Psoas muscle (tissue), 8 donors: ENCODE results near the gene SLC30A3. TPM values are rescaled to one million over a fixed set of nuclear protein-coding genes. Genes with fewer than 3 reads are reported as not detected.

Experiments
- ATAC-seq, 4 donors: fragments of 200-7000 bp; cut with Tn5 transposase; one replicate each; pipeline ENCODE4 v1.9.1; 2020; ENCODE audit warnings: moderate library complexity in 3 of 4, mild to moderate bottlenecking in 2 of 4
- DNase-seq, 2 donors: peaks; one replicate each; pipeline ENCODE4 v3.0.0-alpha.2; 2020
- H3K27ac ChIP-seq: fragments of 200-600 bp; one replicate; pipeline ENCODE4 v1.8.0; 2022
- H3K27me3 ChIP-seq, 3 donors: fragments of 200-600 bp in 1 of 3; one replicate each; pipeline versions ENCODE4 v1.6.1 to v1.8.0; 2013 to 2022; ENCODE audit warnings: low read length in 2 of 3, mild to moderate bottlenecking in 2 of 3, moderate library complexity in 1 of 3; ENCODE audit not compliant: insufficient read depth in 3 of 3
- H3K36me3 ChIP-seq, 2 donors: fragments of 200-600 bp in 1 of 2; one replicate each; pipeline versions ENCODE4 v1.6.1 to v1.8.0; 2013 to 2022; ENCODE audit warnings: low read depth in 1 of 2, mild to moderate bottlenecking in 1 of 2, moderate library complexity in 1 of 2; ENCODE audit not compliant: insufficient read depth in 1 of 2
- H3K4me1 ChIP-seq: fragments of 200-600 bp; one replicate; pipeline ENCODE4 v1.8.0; 2022
- H3K4me3 ChIP-seq: fragments of 200-600 bp; one replicate; pipeline ENCODE4 v1.8.0; 2022; ENCODE audit warnings: mild to moderate bottlenecking
- H3K9me3 ChIP-seq: fragments of 200-600 bp; one replicate; pipeline ENCODE4 v1.8.0; 2022
- CTCF ChIP-seq: fragments of 200-600 bp; IDR thresholded peaks from one replicate; pipeline ENCODE4 v1.8.0; 2022; ENCODE audit warnings: antibody characterized with exemption
- WGBS, 3 donors: extraction: QIAGEN DNeasy Blood & Tissue Kit; methylation state at CpG; one replicate each; pipeline versions ENCODE4 v1.1.6 to v1.1.7; 2013; 5-methylcytosine and 5-hydroxymethylcytosine counted together
- intact Hi-C, 2 donors: fragments of 100-400 bp; cut with DNase I; formaldehyde crosslinking; loops; one replicate each; pipeline versions ENCODE4 v1.11.0 to v1.14.2; 2022
- polyA plus RNA-seq, 3 donors: library from polyadenylated mRNA; stranded (reverse); fragments of 200-250 nt; gene quantifications; one replicate each; pipeline ENCODE4 v1.2.3, GENCODE V29; 2013
- total RNA-seq, 4 donors: library from RNA; stranded (reverse); fragmentation: NEBNext Ultra II Directional in 2 of 4; extraction: Animal tissue kit (Norgen Biotek cat#: 25700) in 2 of 4; gene quantifications; one replicate each; pipeline versions ENCODE4 v1.2.1 to v1.2.4, GENCODE V29; 2021 to 2023
- donor health status: healthy with polysubstance abuse.
- donor health status: DM: no; HTN: no; CAD: no; lungs with moderate emphysema.
- donor health status: Bipolar disorder and iron deficiency.
- donor health status: healthy.
- donor health status: DM: yes; HTN: yes; CAD: no.
- donor health status: DM: no; HTN: no; CAD: no.
- donor health status: DM: no; HTN: no; CAD: no.
- donor health status: DM: yes; HTN: yes; CAD: no.

SLC30A3 gene
- total and polyA plus RNA-seq, 7 donors: 0.03 to 0.92 (median 0.13) TPM; not detected in 1

DNA sequence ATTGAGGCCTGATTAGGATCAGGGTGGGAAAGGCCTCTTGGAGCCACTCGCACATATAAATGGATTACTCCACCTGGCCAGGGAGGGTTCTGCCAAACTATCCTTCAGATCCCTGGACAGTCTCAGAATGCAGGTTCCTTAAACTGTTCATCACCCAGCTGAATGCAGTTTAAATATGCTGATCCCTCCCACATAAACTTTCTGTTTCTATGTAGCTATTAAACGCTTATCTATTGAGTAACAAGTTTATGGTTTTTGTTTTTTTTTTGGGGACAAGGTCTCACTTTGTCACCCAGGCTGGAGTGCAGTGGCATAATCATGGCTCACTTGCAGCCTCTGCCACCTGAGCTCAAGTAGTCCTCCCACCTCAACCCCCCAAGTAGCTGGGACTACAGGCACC lies 43.8 kb downstream of the SLC30A3 start:
- H3K4me3 ChIP-seq: no peak overlapping the region
- DNase-seq: no peak
- H3K36me3 ChIP-seq: peaks cover 14 to 91% of the 10 kb centered on the region in 2 donors
- H3K27ac ChIP-seq: no peak overlapping the region
- H3K9me3 ChIP-seq: no peaks in the 10 kb centered on the region
- intact Hi-C loops: loop anchor here in 1 of 2 donors (5.0 kb wide), 1 partner anchor 58 kb away; the partner anchor contains the start of gene DNAJC5G
- ATAC-seq: no peak
- no peaks in the 10 kb centered on the region for H3K27me3 ChIP-seq
- no peak for TF ChIP-seq CTCF
- 87 to 95% (median 92%) methylated on average over 2 of the region's 2 CpGs for WGBS, 3 donors
- peaks cover 10% of the 10 kb centered on the region for H3K4me1 ChIP-seq

DNA sequence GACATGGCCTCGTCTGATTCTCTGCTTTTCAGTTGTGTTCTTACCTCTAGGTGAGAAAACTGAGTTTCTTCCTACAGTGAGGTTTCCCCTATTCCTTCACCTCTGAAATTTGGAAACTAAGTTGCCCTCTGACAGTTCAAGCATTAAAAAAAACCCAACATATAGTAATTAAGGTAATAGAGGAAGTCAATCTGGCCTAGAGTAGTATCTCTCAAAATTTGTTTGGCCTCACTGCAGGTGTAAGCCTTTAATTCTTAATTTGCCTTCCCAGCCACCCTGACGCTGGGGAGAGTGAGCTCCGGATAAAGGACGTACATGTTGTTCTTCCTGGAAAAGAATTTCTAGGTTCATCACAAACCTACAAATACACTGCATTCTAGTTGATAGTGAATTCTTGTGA lies 44.2 kb downstream of the SLC30A3 start:
- Histone ChIP-seq H3K9me3 (no peaks in the 10 kb centered on the region), H3K4me3 (no peak overlapping the region), H3K4me1 (peaks cover 14% of the 10 kb centered on the region), H3K27me3 (no peaks in the 10 kb centered on the region), H3K27ac (no peak overlapping the region), H3K36me3 (peaks cover 9 to 91% of the 10 kb centered on the region in 2 donors)
- DNase-seq: no peak
- intact Hi-C loops: loop anchor here in 1 of 2 donors (5.0 kb wide), 1 partner anchor 59 kb away; the partner anchor contains the start of gene DNAJC5G
- ATAC-seq: no peak
- TF ChIP-seq CTCF: no peak
- WGBS, 3 donors: 83 to 95% (median 85%) methylated on average over 4 of the region's 4 CpGs

DNA sequence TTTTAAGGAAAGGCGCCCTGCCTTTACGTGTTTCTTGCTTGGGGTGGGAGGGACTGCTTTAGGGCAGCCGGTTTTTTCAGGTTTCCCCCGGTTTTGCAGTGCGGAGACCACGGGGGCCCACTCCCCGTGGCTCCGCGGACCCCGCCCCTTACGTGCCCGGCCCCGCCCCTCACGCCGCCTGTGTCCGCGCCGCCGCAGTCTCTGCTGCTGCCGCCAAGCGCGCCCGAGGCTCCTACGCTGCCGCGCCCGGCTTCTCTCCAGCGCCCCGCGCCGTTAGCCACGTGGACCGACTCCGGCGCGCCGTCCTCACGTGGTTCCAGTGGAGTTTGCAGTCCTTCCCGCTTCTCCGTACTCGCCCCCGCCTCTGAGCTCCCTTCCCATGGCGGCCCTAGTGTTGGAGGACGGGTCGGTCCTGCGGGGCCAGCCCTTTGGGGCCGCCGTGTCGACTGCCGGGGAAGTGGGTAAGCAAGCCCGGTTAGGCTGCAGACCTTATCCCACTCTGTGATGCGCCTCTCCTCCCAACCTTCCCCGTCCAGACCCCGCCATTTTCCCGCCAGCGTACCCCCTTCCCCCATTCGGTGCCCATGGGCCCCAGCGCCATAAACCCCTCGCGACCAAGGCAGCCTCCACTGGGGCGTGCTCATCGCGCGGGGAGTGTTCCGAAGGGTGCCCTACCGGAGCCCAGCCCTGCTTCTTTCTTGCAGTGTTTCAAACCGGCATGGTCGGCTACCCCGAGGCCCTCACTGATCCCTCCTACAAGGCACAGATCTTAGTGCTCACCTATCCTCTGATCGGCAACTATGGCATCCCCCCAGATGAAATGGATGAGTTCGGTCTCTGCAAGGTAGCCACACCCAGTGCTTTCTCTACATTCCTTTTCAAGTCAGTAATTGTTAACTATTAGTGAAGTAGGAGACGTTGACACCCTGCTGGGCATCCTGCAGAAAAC lies 45.4 kb downstream of the SLC30A3 start, which contains the start of gene CAD:
CAD (plus strand) TSS at position 197 of the 949 bp plus-strand sequence; CDS start at position 380, 183 bp downstream.
- H3K27me3 ChIP-seq: no peaks in the 10 kb centered on the region
- peak; percentile 88 to 90 for DNase-seq
- peak; percentile 11 for TF ChIP-seq CTCF
- 4 to 11% (median 8%) methylated on average over 61 to 72 of the region's 72 CpGs for WGBS, 3 donors
- peak within 1 kb of the TSS; percentile 80 for H3K4me3 ChIP-seq
- peak; percentile 82 to 91 (median 88) for ATAC-seq
- no peaks in the 10 kb centered on the region for H3K9me3 ChIP-seq
- peaks cover 22% of the 10 kb centered on the region for H3K4me1 ChIP-seq
- H3K27ac ChIP-seq: peak within 1 kb of the TSS; percentile 77
- intact Hi-C loops: loop anchor here in 1 of 2 donors (5.0 kb wide), 1 partner anchor 60 kb away; the partner anchor contains the start of gene DNAJC5G
- H3K36me3 ChIP-seq: peaks cover 8 to 84% of the 10 kb centered on the region in 2 donors

DNA sequence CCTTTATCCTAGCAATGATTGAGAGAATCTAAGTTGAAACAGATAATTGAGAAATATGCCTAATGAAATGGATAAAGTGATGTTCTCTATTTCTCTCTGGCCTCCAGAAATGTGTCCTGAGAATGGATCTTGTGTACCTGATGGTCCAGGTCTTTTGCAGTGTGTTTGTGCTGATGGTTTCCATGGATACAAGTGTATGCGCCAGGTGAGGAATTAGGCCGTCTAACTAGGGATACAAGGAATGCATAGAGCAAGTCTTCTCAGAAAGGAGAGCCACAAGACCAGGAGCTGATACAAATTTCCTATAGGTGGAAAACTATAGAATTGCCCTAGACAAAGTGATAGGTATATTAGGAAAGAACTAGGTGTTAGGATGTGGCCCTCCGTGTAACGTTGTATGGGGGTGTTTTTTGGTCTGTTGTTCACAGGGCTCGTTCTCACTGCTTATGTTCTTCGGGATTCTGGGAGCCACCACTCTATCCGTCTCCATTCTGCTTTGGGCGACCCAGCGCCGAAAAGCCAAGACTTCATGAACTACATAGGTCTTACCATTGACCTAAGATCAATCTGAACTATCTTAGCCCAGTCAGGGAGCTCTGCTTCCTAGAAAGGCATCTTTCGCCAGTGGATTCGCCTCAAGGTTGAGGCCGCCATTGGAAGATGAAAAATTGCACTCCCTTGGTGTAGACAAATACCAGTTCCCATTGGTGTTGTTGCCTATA lies 46.3 kb downstream of the SLC30A3 start:
- peaks cover 5 to 75% of the 10 kb centered on the region in 2 donors for H3K36me3 ChIP-seq

More for the DNA sequence above, 46.3 kb downstream of the SLC30A3 start:
- intact Hi-C loops: loop anchor here in 1 of 2 donors (5.0 kb wide), 1 partner anchor 61 kb away; the partner anchor contains the start of gene DNAJC5G
- peaks cover 22% of the 10 kb centered on the region for H3K4me1 ChIP-seq
- ATAC-seq: no peak
- TF ChIP-seq CTCF: no peak
- no peak for DNase-seq
- H3K27me3 ChIP-seq: no peaks in the 10 kb centered on the region
- peak overlapping the region; percentile 77 for H3K27ac ChIP-seq
- no peaks in the 10 kb centered on the region for H3K9me3 ChIP-seq
- H3K4me3 ChIP-seq: peak overlapping the region; percentile 80
- WGBS, 3 donors: 82 to 91% (median 87%) methylated on average over 13 of the region's 13 CpGs
